Measurements from ENCODE around the gene TEDC1. TPM values are rescaled to one million over a fixed set of nuclear protein-coding genes. Genes with fewer than 3 reads are reported as not detected.
A peak's percentile ranks its signal among the peaks of the same experiment; 100 is the strongest.

Gene TEDC1
- polyA plus RNA-seq, 1 experiment = 6.4 TPM

- Histone ChIP-seq H3K4me3 (ENCODE audit: low read depth, low read length) (no peak overlapping the region), H3K27me3 (ENCODE audit: control insufficient read depth, insufficient read depth, low read length) (peaks cover 6% of the 10 kb centered on the region; the same call in 1 of the 2 replicates), H3K36me3 (ENCODE audit: control insufficient read depth, insufficient read depth, low read length) (no peaks in the 10 kb centered on the region; the same call in 1 of the 2 replicates)
- TF ChIP-seq, protein P1, sequence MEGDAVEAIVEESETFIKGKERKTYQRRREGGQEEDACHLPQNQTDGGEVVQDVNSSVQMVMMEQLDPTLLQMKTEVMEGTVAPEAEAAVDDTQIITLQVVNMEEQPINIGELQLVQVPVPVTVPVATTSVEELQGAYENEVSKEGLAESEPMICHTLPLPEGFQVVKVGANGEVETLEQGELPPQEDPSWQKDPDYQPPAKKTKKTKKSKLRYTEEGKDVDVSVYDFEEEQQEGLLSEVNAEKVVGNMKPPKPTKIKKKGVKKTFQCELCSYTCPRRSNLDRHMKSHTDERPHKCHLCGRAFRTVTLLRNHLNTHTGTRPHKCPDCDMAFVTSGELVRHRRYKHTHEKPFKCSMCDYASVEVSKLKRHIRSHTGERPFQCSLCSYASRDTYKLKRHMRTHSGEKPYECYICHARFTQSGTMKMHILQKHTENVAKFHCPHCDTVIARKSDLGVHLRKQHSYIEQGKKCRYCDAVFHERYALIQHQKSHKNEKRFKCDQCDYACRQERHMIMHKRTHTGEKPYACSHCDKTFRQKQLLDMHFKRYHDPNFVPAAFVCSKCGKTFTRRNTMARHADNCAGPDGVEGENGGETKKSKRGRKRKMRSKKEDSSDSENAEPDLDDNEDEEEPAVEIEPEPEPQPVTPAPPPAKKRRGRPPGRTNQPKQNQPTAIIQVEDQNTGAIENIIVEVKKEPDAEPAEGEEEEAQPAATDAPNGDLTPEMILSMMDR (IDR thresholded peaks at IDR 0.05; ENCODE audit: insufficient read depth, low read depth, low read length) = no peak
- no peak for DNase-seq (ENCODE audit: low read depth)
- ChIA-PET POLR2A (no interaction called here), CTCF (interaction anchor here (0.5 to 4.2 kb wide), 23 partner anchors 8 to 626 kb away, joined by 3 to 84 read pairs (median 5); partner anchors contain the start of gene TMEM121)
Measured at GRCh38 chr14:105488781-105489541, 2.1 kb upstream of the TEDC1 start.

DNA sequence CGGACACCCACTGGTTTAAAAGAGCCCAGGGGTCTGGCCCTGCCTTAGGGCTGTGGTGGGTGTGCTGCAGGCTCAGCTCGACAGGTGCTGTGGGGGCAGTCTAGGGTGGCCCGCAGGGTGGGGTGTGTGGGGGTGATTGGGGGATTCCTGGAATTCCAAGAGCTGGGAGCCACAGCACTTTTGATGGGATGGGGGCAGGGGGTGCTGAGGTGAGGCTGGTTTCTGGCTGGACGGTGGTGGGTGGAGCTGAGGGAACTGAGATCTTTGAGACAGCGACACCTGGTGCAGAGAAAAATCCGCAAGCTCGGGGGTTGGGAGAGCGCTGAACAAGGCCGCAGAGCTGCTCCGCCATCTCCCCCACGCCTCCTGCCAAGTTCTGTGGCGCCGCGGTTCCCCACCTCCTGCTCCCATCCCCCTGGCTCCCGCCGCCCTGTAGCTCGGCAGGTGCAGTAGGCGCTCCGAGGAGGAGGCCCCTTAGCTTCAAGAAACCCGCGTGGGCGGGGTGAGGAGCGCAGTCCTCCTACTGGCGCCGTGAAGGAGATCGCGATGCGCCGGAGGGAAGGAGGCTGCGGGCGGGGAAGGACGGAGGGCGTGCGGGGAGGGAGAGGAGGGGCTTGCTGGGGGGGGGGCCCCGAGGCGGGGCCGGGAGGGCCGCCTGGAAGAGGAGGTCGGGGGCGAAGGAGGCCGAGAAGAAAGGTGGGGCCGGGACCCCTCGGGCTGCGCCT is 1.3 kb upstream of the TEDC1 start:
- Histone ChIP-seq H3K36me3 (ENCODE audit: control insufficient read depth, insufficient read depth, low read length) (no peaks in the 10 kb centered on the region; the same call in 1 of the 2 replicates), H3K27me3 (ENCODE audit: control insufficient read depth, insufficient read depth, low read length) (peaks cover 6% of the 10 kb centered on the region; the same call in 1 of the 2 replicates), H3K4me3 (ENCODE audit: low read depth, low read length) (peak overlapping the region; percentile 74)
- CTCF ChIA-PET = interaction anchor here (0.5 to 4.2 kb wide), 26 partner anchors 8 to 627 kb away, joined by 3 to 84 read pairs (median 5); partner anchors contain the start of gene TMEM121
- no peak for DNase-seq (ENCODE audit: low read depth)
- POLR2A ChIA-PET = interaction anchor here (0.7 kb wide), 1 partner anchor 350 kb away, joined by 9 read pairs; no protein-coding TSS in a partner anchor
- TF ChIP-seq, protein P1 (IDR thresholded peaks at IDR 0.05; ENCODE audit: insufficient read depth, low read depth, low read length) = peak; percentile 75

GRCh38 chr14:105490267-105490571 is 827 bp upstream of the TEDC1 start:
- TF ChIP-seq, protein P1 (IDR thresholded peaks at IDR 0.05; ENCODE audit: insufficient read depth, low read depth, low read length) = no peak
- no peak for DNase-seq (ENCODE audit: low read depth)
- Histone ChIP-seq H3K4me3 (ENCODE audit: low read depth, low read length) (peak overlapping the region; percentile 74), H3K36me3 (ENCODE audit: control insufficient read depth, insufficient read depth, low read length) (no peaks in the 10 kb centered on the region; the same call in 1 of the 2 replicates), H3K27me3 (ENCODE audit: control insufficient read depth, insufficient read depth, low read length) (peaks cover 6% of the 10 kb centered on the region; the same call in 1 of the 2 replicates)
- ChIA-PET CTCF (interaction anchor here (0.6 to 4.2 kb wide), 23 partner anchors 9 to 400 kb away, joined by 3 to 84 read pairs (median 5); no protein-coding TSS in a partner anchor), POLR2A (no interaction called here)

- DNase-seq (ENCODE audit: low read depth) = no peak
- H3K27me3 ChIP-seq (ENCODE audit: control insufficient read depth, insufficient read depth, low read length) = peaks cover 5% of the 10 kb centered on the region; the same call in 1 of the 2 replicates
- H3K4me3 ChIP-seq (ENCODE audit: low read depth, low read length) = peak overlapping the region; percentile 63
- H3K36me3 ChIP-seq (ENCODE audit: control insufficient read depth, insufficient read depth, low read length) = no peaks in the 10 kb centered on the region; the same call in 1 of the 2 replicates
- CTCF ChIA-PET = interaction anchor here (1.1 to 4.2 kb wide), 4 partner anchors 10 to 126 kb away, joined by 3 to 84 read pairs (median 16); no protein-coding TSS in a partner anchor
- POLR2A ChIA-PET = no interaction called here
- TF ChIP-seq, protein P1 (IDR thresholded peaks at IDR 0.05; ENCODE audit: insufficient read depth, low read depth, low read length) = no peak
Measured at GRCh38 chr14:105491366-105491973, 424 bp downstream of the TEDC1 start.

Measured in BJ (cell line).